Esophagus squamous epithelium (tissue), 4 donors: ENCODE results near the gene UBE2G2.

ENCODE experiments used
- POLR2A ChIP-seq, 4 donors: fragments of 450-650 bp; IDR thresholded peaks; one replicate each; pipeline ENCODE4 v1.6.1; 2017; ENCODE audit warnings: antibody characterized with exemption in 4 of 4, mild to moderate bottlenecking in 4 of 4, moderate library complexity in 3 of 4
- TF ChIP-seq, protein P1 (sequence below), 6 experiments: fragments of 450-650 bp in 4 of 6; fragments of 200-600 bp in 2 of 6; sonication (generic) in 2 of 6; IDR thresholded peaks; one replicate each; pipeline ENCODE4 v1.5.1; 2016 to 2019; ENCODE audit warnings: antibody characterized with exemption in 6 of 6, mild to moderate bottlenecking in 4 of 6, moderate library complexity in 4 of 6

- TF ChIP-seq, protein P1, sequence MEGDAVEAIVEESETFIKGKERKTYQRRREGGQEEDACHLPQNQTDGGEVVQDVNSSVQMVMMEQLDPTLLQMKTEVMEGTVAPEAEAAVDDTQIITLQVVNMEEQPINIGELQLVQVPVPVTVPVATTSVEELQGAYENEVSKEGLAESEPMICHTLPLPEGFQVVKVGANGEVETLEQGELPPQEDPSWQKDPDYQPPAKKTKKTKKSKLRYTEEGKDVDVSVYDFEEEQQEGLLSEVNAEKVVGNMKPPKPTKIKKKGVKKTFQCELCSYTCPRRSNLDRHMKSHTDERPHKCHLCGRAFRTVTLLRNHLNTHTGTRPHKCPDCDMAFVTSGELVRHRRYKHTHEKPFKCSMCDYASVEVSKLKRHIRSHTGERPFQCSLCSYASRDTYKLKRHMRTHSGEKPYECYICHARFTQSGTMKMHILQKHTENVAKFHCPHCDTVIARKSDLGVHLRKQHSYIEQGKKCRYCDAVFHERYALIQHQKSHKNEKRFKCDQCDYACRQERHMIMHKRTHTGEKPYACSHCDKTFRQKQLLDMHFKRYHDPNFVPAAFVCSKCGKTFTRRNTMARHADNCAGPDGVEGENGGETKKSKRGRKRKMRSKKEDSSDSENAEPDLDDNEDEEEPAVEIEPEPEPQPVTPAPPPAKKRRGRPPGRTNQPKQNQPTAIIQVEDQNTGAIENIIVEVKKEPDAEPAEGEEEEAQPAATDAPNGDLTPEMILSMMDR (IDR thresholded peaks at IDR 0.05) = no peak
- no peak for TF ChIP-seq POLR2A (IDR thresholded peaks at IDR 0.05)
Measured at GRCh38 chr21:44778499-44778911, 23.1 kb downstream of the UBE2G2 start.
